Measurements from ENCODE around the gene DRAM2. TPM values are rescaled to one million over a fixed set of nuclear protein-coding genes. Genes with fewer than 3 reads are reported as not detected.

The DRAM2 gene
- 10 to 100 TPM; 33.0 to 38.0 TPM for total RNA-seq

DNA sequence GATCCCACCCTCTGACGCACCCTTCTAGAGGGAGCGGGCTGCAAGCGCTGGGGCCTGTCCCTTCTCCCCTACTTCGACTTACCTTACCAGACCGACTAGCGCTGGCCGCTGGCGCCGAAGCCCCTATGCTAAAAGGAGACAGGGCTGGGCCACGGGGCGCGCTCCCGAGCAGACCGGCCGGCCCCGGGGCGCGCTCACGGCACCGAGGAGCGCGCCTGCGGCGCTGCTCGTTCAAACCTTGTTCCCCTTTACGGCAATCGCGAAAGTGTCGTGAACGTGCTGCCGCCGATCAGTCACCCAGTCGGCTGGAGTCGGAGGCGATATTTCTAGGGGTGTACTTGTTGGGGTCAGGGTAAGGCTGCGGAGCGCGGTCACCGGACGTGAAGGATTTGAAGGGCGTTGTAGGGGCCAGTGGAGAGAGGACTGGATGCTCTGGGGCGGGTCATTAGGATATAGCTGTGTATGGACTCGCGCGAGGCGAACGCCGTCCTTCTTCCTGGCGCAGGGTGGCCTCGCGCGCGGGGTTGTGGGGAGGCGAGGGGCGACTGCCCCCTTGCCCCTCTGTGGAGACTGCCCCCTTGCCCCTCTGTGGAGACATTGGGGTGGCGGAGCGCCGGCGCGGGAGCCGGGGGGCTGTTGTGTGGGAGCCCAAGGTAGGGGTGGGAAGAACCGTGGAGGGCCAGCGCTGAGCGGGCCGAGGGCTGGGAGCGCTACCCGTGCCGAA lies at the start of gene DRAM2, which contains the start of gene CEPT1:
TSS of gene DRAM2 (minus strand) at position 138 of the 724 bp plus-strand sequence. CDS start 8,539 bp downstream, outside the sequence.
TSS of gene CEPT1 (plus strand) at position 268 of the 724 bp plus-strand sequence. CDS start 7,492 bp downstream, outside the sequence.
- H3K4me1 Mint-ChIP-seq: peaks cover 50% of the 10 kb centered on the region
- peak within 1 kb of the TSS; percentile 86 for H3K27ac Mint-ChIP-seq

DNA sequence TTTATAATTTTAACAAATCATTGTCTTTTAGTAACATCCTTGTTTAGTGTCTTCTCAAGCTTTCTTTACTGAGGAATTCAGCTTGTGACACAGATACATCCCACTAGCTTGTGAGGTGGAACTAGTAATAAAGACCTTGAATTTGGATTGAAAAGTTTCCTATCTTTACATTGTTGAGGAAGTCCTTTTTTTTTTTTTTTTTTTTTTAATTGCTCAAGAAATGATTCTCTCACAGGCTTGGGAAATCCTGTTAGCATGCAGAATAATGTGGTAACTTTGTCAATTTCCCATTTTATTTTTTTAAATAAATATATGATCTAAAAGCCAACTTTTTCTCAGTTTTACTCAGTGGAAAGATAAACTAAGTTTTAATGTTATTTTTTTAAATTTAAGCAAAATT lies 44.8 kb upstream of the DRAM2 start:
- Mint-ChIP-seq H3K27me3 (no peaks in the 10 kb centered on the region), H3K4me1 (peaks cover 33% of the 10 kb centered on the region), H3K9me3 (no peaks in the 10 kb centered on the region), H3K4me3 (no peak overlapping the region), H3K27ac (no peak overlapping the region), H3K36me3 (ENCODE audit: low read depth) (peaks cover 82% of the 10 kb centered on the region)
- CTCF ChIA-PET: no interaction called here
- POLR2A ChIA-PET: interaction anchor here (1.7 kb wide), 1 partner anchor 14 kb away, joined by 4 read pairs; no protein-coding TSS in a partner anchor
- DNase-seq: no peak

More for the DNA sequence above, at the start of gene DRAM2, which contains the start of gene CEPT1:
- ChIA-PET POLR2A (interaction anchor here (0.6 to 2.8 kb wide), 20 partner anchors 10 to 616 kb away, joined by 3 to 23 read pairs (median 4); partner anchors contain the start of genes DDX20 and LRIF1), CTCF (interaction anchor here (0.7 to 2.9 kb wide), 6 partner anchors 58 to 374 kb away, joined by 3 to 11 read pairs (median 4); no protein-coding TSS in a partner anchor)
- peak; percentile 94 for DNase-seq
- Mint-ChIP-seq H3K36me3 (ENCODE audit: low read depth) (peaks cover 31% of the 10 kb centered on the region), H3K9me3 (no peaks in the 10 kb centered on the region), H3K27me3 (no peaks in the 10 kb centered on the region), H3K4me3 (peak within 1 kb of the TSS; percentile 99)

DNA sequence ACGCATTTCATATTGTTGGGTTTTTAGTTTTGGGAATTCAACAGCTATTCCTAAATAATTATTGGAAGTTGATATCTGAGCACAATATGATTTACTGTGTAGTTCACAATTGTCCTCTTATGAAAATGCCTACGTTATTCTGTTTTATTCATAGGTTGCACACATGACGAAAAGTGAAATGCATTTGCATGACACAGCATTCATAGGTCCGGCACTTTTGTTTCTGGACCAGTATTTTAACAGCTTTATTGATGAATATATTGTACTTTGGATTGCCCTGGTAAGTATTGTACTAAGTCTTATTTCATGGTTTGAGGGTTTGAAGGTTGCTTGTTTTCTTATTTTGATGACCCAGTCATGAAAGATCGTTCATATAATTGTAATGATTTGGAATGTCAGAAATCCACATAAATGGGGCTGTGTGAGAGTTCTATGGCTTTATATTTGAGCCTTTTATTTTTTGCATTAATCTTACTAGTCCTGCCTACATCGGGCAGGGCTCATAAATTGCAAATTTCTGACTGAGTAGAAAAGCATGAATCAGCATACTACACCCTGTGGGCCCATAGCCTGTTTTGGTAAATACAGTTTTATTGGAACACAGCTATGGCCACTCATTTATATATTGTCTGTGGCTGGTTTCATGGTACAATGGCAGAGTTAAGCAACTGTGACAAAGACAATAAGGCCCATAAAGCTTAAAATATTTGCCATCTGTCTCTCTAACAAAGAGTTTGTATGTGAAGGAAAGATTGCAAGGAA lies 43.6 kb upstream of the DRAM2 start:
- peaks cover 21% of the 10 kb centered on the region for H3K4me1 Mint-ChIP-seq
- CTCF ChIA-PET: interaction anchor here (1.0 to 2.2 kb wide), 4 partner anchors 10 to 153 kb away, joined by 3 to 9 read pairs (median 4); no protein-coding TSS in a partner anchor
- no peak overlapping the region for H3K27ac Mint-ChIP-seq

DNA sequence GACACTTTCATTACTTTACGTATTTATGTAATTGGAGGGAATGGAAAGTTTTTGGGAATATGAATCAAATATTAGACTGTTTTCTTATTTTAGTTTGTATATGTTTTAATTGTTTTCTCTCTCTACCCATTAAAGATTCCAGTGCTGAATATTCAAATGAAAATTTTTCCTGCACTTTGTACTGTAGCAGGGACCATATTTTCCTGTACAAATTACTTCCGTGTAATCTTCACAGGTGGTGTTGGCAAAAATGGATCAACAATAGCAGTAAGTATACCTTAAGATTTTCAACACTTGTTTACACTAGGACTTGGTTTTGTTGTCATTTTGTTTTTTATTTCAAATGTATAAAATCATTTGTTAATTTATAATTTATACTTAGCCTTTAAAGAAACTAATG lies 42.2 kb upstream of the DRAM2 start:
- Mint-ChIP-seq H3K4me1 (peaks cover 12% of the 10 kb centered on the region), H3K4me3 (no peak overlapping the region), H3K27me3 (no peaks in the 10 kb centered on the region), H3K27ac (no peak overlapping the region), H3K9me3 (no peaks in the 10 kb centered on the region), H3K36me3 (ENCODE audit: low read depth) (peaks cover 70% of the 10 kb centered on the region)
- no peak for DNase-seq
- CTCF ChIA-PET: interaction anchor here (2.2 kb wide), 1 partner anchor 41 kb away, joined by 9 read pairs; no protein-coding TSS in a partner anchor
- POLR2A ChIA-PET: interaction anchor here (0.8 to 1.5 kb wide), 5 partner anchors 10 to 43 kb away, joined by 4 to 6 read pairs (median 4); no protein-coding TSS in a partner anchor

More for the DNA sequence above, 43.6 kb upstream of the DRAM2 start:
- DNase-seq: no peak
- Mint-ChIP-seq H3K4me3 (no peak overlapping the region), H3K9me3 (no peaks in the 10 kb centered on the region), H3K27me3 (no peaks in the 10 kb centered on the region), H3K36me3 (ENCODE audit: low read depth) (peaks cover 77% of the 10 kb centered on the region)
- POLR2A ChIA-PET: interaction anchor here (0.7 to 1.7 kb wide), 10 partner anchors 8 to 151 kb away, joined by 3 to 6 read pairs (median 4); no protein-coding TSS in a partner anchor

DNA sequence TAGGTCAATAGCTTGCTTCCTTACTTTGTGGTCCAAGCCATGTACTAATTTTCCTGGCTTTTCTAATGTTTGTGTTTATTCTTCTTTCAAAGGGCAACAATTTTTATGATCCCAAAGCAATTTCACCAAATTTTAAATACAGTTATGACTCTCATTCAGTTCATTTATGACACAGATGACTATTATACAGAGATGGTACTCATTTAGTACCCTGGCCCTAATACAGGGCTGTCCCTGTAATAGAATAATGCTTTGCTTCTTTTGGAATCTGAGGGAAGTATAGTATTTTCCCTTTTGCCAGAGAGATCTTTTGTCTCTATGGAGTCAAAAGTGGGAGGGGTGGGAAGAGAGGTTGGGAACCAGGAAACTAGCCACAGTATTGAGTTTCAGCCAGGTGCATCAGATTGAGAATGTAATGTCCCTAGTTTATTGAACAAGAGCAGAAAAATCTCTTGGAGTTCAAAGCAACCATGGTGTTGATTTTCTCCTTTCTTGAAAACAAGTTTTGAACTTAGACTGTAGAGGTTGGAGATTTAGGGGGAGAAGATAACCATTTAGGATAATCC lies 40.2 kb upstream of the DRAM2 start:
- ChIA-PET CTCF (interaction anchor here (1.1 kb wide), 1 partner anchor 18 kb away, joined by 4 read pairs; no protein-coding TSS in a partner anchor), POLR2A (interaction anchor here (0.8 to 0.9 kb wide), 2 partner anchors 9 to 273 kb away, joined by 3 read pairs; no protein-coding TSS in a partner anchor)
- DNase-seq: no peak
- Mint-ChIP-seq H3K27ac (no peak overlapping the region), H3K4me3 (no peak overlapping the region), H3K4me1 (peaks cover 3% of the 10 kb centered on the region), H3K36me3 (ENCODE audit: low read depth) (peaks cover 66% of the 10 kb centered on the region), H3K27me3 (no peaks in the 10 kb centered on the region), H3K9me3 (no peaks in the 10 kb centered on the region)

DNA sequence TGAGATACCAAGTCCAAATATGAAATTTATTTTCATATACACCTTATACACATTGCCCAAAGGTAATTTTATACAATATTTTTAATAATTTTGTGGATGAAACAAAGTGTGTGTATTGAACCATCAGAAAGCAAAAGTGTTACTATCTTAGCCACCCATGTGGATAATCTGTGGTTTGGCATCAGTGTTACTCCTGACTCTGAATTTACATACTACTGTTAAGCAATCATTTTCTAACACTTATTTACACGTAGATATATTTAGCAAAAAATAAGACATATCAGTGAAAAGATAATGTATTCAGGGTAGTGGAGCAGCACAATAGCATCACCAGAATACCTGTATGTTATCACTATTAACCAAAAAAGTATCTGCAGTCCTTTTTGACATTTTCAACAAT lies 36.8 kb upstream of the DRAM2 start:
- no peak for DNase-seq
- POLR2A ChIA-PET: no interaction called here
- H3K4me3 Mint-ChIP-seq: no peak overlapping the region
- no peaks in the 10 kb centered on the region for H3K4me1 Mint-ChIP-seq
- CTCF ChIA-PET: no interaction called here
- peaks cover 60% of the 10 kb centered on the region for H3K36me3 Mint-ChIP-seq (ENCODE audit: low read depth)
- H3K27ac Mint-ChIP-seq: no peak overlapping the region
- no peaks in the 10 kb centered on the region for H3K27me3 Mint-ChIP-seq
- no peaks in the 10 kb centered on the region for H3K9me3 Mint-ChIP-seq

DNA sequence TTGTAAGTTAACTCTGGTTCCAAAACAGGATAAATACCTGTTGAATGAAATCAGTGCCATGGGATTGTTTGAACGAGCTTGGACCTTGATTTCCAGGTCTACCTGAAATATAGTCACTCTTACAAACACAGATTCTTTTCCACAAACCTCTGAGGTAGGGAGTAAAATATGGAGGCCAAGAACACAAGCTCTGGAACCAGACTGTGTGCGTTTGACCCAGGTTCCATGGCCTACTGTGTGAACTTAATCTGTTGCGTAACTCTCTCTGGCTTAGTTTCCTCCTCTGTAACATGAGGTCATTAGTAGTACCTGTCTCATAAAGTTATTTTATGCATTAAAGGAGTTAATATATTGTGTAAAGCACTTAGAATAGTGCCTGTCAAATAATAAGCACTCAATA lies 35.5 kb upstream of the DRAM2 start:
- no peak overlapping the region for H3K27ac Mint-ChIP-seq
- no peaks in the 10 kb centered on the region for H3K9me3 Mint-ChIP-seq
- DNase-seq: no peak
- CTCF ChIA-PET: no interaction called here
- H3K27me3 Mint-ChIP-seq: no peaks in the 10 kb centered on the region
- POLR2A ChIA-PET: no interaction called here
- H3K36me3 Mint-ChIP-seq (ENCODE audit: low read depth): peaks cover 57% of the 10 kb centered on the region
- H3K4me1 Mint-ChIP-seq: no peaks in the 10 kb centered on the region
- H3K4me3 Mint-ChIP-seq: no peak overlapping the region

DNA sequence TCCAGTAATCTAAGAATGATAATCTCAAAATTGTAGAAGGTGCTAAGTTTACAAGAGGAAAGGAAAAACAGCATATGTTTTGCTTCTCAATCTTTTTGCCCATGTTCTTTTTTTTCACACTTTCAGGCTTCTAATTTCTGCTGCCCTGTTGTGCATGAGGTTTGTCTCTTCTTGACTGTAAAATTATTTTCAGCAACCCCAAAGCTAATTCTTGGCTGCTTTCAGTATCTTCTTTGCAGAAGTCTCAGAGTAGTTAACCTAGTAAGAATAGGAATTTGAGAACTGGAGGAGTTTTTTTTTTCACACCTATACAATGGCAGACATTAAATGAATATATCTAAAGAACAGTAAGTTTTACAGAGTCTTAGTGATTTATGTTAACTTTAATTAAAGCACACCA lies 34.2 kb upstream of the DRAM2 start:
- Mint-ChIP-seq H3K27me3 (no peaks in the 10 kb centered on the region), H3K36me3 (ENCODE audit: low read depth) (peaks cover 49% of the 10 kb centered on the region), H3K4me3 (no peak overlapping the region), H3K4me1 (no peaks in the 10 kb centered on the region), H3K27ac (no peak overlapping the region), H3K9me3 (no peaks in the 10 kb centered on the region)
- DNase-seq: no peak
- ChIA-PET POLR2A (interaction anchor here (1.2 kb wide), 1 partner anchor 9 kb away, joined by 3 read pairs; no protein-coding TSS in a partner anchor), CTCF (no interaction called here)

DNA sequence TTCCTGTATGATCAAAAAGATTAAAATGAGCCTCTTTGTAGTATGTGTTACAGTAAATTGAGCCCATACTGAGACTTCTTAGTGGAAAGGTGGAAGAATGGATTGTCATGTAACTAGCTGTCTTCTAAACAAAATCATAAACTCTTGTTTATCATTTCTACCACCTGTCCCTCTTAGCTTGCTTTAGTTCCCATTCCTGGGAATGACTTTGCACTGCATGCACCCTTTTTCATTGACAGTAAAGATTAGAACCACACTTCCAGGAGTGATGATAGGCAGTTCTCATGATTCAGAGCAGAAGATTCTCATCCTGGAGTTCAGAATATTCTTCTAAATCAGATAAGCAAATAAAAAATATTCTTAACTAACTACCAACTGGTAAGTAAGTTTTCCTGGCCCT lies 32.6 kb upstream of the DRAM2 start:
- CTCF ChIA-PET: no interaction called here

DNA sequence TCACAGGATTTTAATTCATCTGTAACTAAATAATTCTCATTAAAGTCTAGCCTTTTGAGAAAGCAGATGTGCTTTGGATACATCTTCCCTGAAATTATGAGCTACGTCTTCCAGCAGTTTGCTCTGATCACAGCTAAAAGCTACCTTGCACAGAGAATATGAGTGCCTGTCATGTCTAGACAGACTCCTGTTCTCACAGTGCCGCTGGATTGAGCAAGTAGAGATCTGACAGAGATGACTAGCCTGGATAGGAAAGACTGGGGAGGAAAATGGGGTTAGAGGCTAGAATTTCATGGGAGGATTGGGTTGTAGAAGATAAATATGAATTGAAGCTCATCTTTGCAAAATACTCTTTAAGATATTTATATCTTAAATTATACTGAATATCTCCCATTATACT lies 24.3 kb upstream of the DRAM2 start:
- no peak overlapping the region for H3K4me3 Mint-ChIP-seq
- H3K9me3 Mint-ChIP-seq: no peaks in the 10 kb centered on the region
- ChIA-PET CTCF (no interaction called here), POLR2A (no interaction called here)
- DNase-seq: no peak
- H3K4me1 Mint-ChIP-seq: peaks cover under 1% of the 10 kb centered on the region
- peaks cover 42% of the 10 kb centered on the region for H3K36me3 Mint-ChIP-seq (ENCODE audit: low read depth)
- H3K27ac Mint-ChIP-seq: no peak overlapping the region
- H3K27me3 Mint-ChIP-seq: no peaks in the 10 kb centered on the region

More for the DNA sequence above, 32.6 kb upstream of the DRAM2 start:
- no peak for DNase-seq
- no peaks in the 10 kb centered on the region for H3K27me3 Mint-ChIP-seq
- H3K4me3 Mint-ChIP-seq: no peak overlapping the region
- no peak overlapping the region for H3K27ac Mint-ChIP-seq
- no peaks in the 10 kb centered on the region for H3K4me1 Mint-ChIP-seq
- POLR2A ChIA-PET: no interaction called here
- H3K9me3 Mint-ChIP-seq: no peaks in the 10 kb centered on the region
- peaks cover 48% of the 10 kb centered on the region for H3K36me3 Mint-ChIP-seq (ENCODE audit: low read depth)

DNA sequence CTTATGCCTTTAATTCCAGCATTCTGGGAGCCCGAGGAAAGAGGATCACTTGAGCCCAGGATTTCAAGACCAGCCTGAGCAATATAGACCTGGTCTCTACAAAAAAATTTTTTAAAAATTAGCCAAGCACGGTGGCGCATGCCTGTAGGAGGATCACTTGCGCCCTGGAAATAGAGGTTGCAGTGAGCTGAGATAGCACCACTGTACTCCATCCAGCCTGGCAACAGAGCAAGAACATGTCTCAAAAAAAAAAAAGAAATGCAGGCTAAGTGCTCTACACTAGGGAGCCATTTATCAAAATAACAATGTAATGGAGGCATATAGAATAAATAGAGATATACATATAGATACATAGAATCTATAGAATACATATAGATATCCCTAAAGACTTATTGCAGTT lies 23.5 kb upstream of the DRAM2 start:
- no peak for DNase-seq
- Mint-ChIP-seq H3K27me3 (no peaks in the 10 kb centered on the region), H3K4me3 (no peak overlapping the region), H3K27ac (no peak overlapping the region), H3K9me3 (no peaks in the 10 kb centered on the region), H3K4me1 (peaks cover 2% of the 10 kb centered on the region), H3K36me3 (ENCODE audit: low read depth) (peaks cover 47% of the 10 kb centered on the region)
- POLR2A ChIA-PET: no interaction called here
- CTCF ChIA-PET: no interaction called here

DNA sequence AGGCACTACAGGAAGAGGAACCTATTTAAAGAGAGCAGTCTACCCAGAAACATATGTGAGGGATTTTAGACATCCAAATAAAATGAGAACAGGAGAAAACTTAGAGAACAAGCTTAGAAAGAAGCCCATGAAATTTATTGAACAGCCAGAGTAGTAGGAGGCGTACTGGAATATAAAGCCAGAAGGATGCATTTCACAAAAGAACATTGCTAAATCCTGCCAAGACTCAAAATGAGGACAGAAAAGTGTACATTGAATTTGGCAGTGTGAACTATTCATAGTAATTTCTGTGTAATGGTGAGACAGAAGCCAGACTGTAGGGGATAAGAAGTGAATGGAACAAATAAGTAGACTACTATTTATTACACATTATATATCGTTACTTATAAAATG lies 22.6 kb upstream of the DRAM2 start:
- Mint-ChIP-seq H3K36me3 (ENCODE audit: low read depth) (peaks cover 41% of the 10 kb centered on the region), H3K4me3 (no peak overlapping the region), H3K27ac (no peak overlapping the region), H3K4me1 (peaks cover 2% of the 10 kb centered on the region), H3K27me3 (no peaks in the 10 kb centered on the region), H3K9me3 (no peaks in the 10 kb centered on the region)
- ChIA-PET CTCF (no interaction called here), POLR2A (no interaction called here)
- no peak for DNase-seq

Data from activated CD4-positive, alpha-beta memory T cell treated with anti-CD3 and anti-CD28 coated beads, Interleukin-2, amount 10 ng/mL, durations not matched to agents 7 days and 5 days (primary cell).